Psoas muscle (tissue), 8 donors: Measurements from ENCODE around the gene CEMIP. TPM values are rescaled to one million over a fixed set of nuclear protein-coding genes. Genes with fewer than 3 reads are reported as not detected.

Experiments
- ATAC-seq, 4 donors: fragments of 200-7000 bp; cut with Tn5 transposase; one replicate each; pipeline ENCODE4 v1.9.1; 2020; ENCODE audit warnings: moderate library complexity in 3 of 4, mild to moderate bottlenecking in 2 of 4
- DNase-seq, 2 donors: peaks; one replicate each; pipeline ENCODE4 v3.0.0-alpha.2; 2020
- H3K27ac ChIP-seq: fragments of 200-600 bp; one replicate; pipeline ENCODE4 v1.8.0; 2022
- H3K27me3 ChIP-seq, 3 donors: fragments of 200-600 bp in 1 of 3; one replicate each; pipeline versions ENCODE4 v1.6.1 to v1.8.0; 2013 to 2022; ENCODE audit warnings: low read length in 2 of 3, mild to moderate bottlenecking in 2 of 3, moderate library complexity in 1 of 3; ENCODE audit not compliant: insufficient read depth in 3 of 3
- H3K36me3 ChIP-seq, 2 donors: fragments of 200-600 bp in 1 of 2; one replicate each; pipeline versions ENCODE4 v1.6.1 to v1.8.0; 2013 to 2022; ENCODE audit warnings: low read depth in 1 of 2, mild to moderate bottlenecking in 1 of 2, moderate library complexity in 1 of 2; ENCODE audit not compliant: insufficient read depth in 1 of 2
- H3K4me1 ChIP-seq: fragments of 200-600 bp; one replicate; pipeline ENCODE4 v1.8.0; 2022
- H3K4me3 ChIP-seq: fragments of 200-600 bp; one replicate; pipeline ENCODE4 v1.8.0; 2022; ENCODE audit warnings: mild to moderate bottlenecking
- H3K9me3 ChIP-seq: fragments of 200-600 bp; one replicate; pipeline ENCODE4 v1.8.0; 2022
- CTCF ChIP-seq: fragments of 200-600 bp; IDR thresholded peaks from one replicate; pipeline ENCODE4 v1.8.0; 2022; ENCODE audit warnings: antibody characterized with exemption
- WGBS, 3 donors: extraction: QIAGEN DNeasy Blood & Tissue Kit; methylation state at CpG; one replicate each; pipeline versions ENCODE4 v1.1.6 to v1.1.7; 2013; 5-methylcytosine and 5-hydroxymethylcytosine counted together
- intact Hi-C, 2 donors: fragments of 100-400 bp; cut with DNase I; formaldehyde crosslinking; loops; one replicate each; pipeline versions ENCODE4 v1.11.0 to v1.14.2; 2022
- polyA plus RNA-seq, 3 donors: library from polyadenylated mRNA; stranded (reverse); fragments of 200-250 nt; gene quantifications; one replicate each; pipeline ENCODE4 v1.2.3, GENCODE V29; 2013
- total RNA-seq, 4 donors: library from RNA; stranded (reverse); fragmentation: NEBNext Ultra II Directional in 2 of 4; extraction: Animal tissue kit (Norgen Biotek cat#: 25700) in 2 of 4; gene quantifications; one replicate each; pipeline versions ENCODE4 v1.2.1 to v1.2.4, GENCODE V29; 2021 to 2023
- donor health status: healthy with polysubstance abuse.
- donor health status: DM: no; HTN: no; CAD: no; lungs with moderate emphysema.
- donor health status: Bipolar disorder and iron deficiency.
- donor health status: healthy.
- donor health status: DM: yes; HTN: yes; CAD: no.
- donor health status: DM: no; HTN: no; CAD: no.
- donor health status: DM: no; HTN: no; CAD: no.
- donor health status: DM: yes; HTN: yes; CAD: no.

The CEMIP gene
- total and polyA plus RNA-seq, 7 donors, result under 0.01 to 0.96 (median 0.04) TPM

- WGBS, 3 donors, result 84 to 91% (median 86%) methylated on average over 3 of the region's 3 CpGs
- Histone ChIP-seq H3K27ac (no peak overlapping the region), H3K4me3 (no peak overlapping the region)
Measured at GRCh38 chr15:80837006-80837405, 57.8 kb downstream of the CEMIP start.

GRCh38 chr15:80838012-80838411, 58.8 kb downstream of the CEMIP start:
- Histone ChIP-seq H3K27ac (no peak overlapping the region), H3K27me3 (peaks cover 0 to 14% (median 2%) of the 10 kb centered on the region in 3 donors), H3K36me3 (no peaks in the 10 kb centered on the region), H3K9me3 (no peaks in the 10 kb centered on the region), H3K4me3 (no peak overlapping the region), H3K4me1 (no peaks in the 10 kb centered on the region)
- 82 to 88% (median 84%) methylated on average over 11 of the region's 11 CpGs for WGBS, 3 donors
- intact Hi-C loops, result no loop called here
- no peak for DNase-seq
- ATAC-seq, result no peak
- TF ChIP-seq CTCF, result no peak

More at GRCh38 chr15:80837006-80837405, 57.8 kb downstream of the CEMIP start:
- Histone ChIP-seq H3K36me3 (no peaks in the 10 kb centered on the region), H3K9me3 (no peaks in the 10 kb centered on the region), H3K4me1 (no peaks in the 10 kb centered on the region), H3K27me3 (peaks cover 0 to 10% (median 2%) of the 10 kb centered on the region in 3 donors)
- ATAC-seq, result no peak
- no peak for DNase-seq
- TF ChIP-seq CTCF, result no peak
- intact Hi-C loops, result no loop called here

GRCh38 chr15:80838666-80839065, 59.5 kb downstream of the CEMIP start:
- H3K9me3 ChIP-seq, result no peaks in the 10 kb centered on the region
- ATAC-seq (no peak), DNase-seq (no peak)
- no peaks in the 10 kb centered on the region for H3K4me1 ChIP-seq
- no peak overlapping the region for H3K4me3 ChIP-seq
- H3K36me3 ChIP-seq, result no peaks in the 10 kb centered on the region
- intact Hi-C loops, result no loop called here
- peaks cover 0 to 14% (median 3%) of the 10 kb centered on the region in 3 donors for H3K27me3 ChIP-seq
- WGBS, 3 donors, result 87 to 97% (median 91%) methylated on average over 7 of the region's 7 CpGs
- no peak for TF ChIP-seq CTCF
- H3K27ac ChIP-seq, result no peak overlapping the region

GRCh38 chr15:80839764-80840130, 60.6 kb downstream of the CEMIP start:
- intact Hi-C loops, result no loop called here
- no peaks in the 10 kb centered on the region for H3K4me1 ChIP-seq
- H3K4me3 ChIP-seq, result no peak overlapping the region
- H3K27me3 ChIP-seq, result peaks cover 0 to 14% (median 3%) of the 10 kb centered on the region in 3 donors
- 63 to 79% (median 78%) methylated on average over 3 of the region's 3 CpGs for WGBS, 3 donors
- no peaks in the 10 kb centered on the region for H3K9me3 ChIP-seq
- H3K27ac ChIP-seq, result no peak overlapping the region
- DNase-seq (no peak), ATAC-seq (no peak)
- TF ChIP-seq CTCF, result no peak
- H3K36me3 ChIP-seq, result no peaks in the 10 kb centered on the region
